ENCODE results near the gene KDM4B. TPM values are rescaled to one million over a fixed set of nuclear protein-coding genes. Genes with fewer than 3 reads are reported as not detected.
"Not testable (repeated sequence)": the region's sequence is repeated elsewhere in the genome, so short reads cannot be mapped to it uniquely, and the experiment has no call there.

Gene KDM4B
- 10 to 100 TPM; 44.9 to 47.0 TPM for total RNA-seq

- Mint-ChIP-seq H3K4me1 (ENCODE audit: low read depth) (peaks cover 38% of the 10 kb centered on the region), H3K4me3 (peak within 1 kb of the TSS; percentile 89), H3K36me3 (ENCODE audit: low read depth) (peaks cover 40% of the 10 kb centered on the region), H3K27ac (peak within 1 kb of the TSS; percentile 87), H3K9me3 (ENCODE audit: insufficient read depth) (no peaks in the 10 kb centered on the region), H3K27me3 (ENCODE audit: low read depth) (no peaks in the 10 kb centered on the region)
- CTCF ChIA-PET: interaction anchor here (0.6 to 1.7 kb wide), 5 partner anchors 10 to 177 kb away, joined by 3 to 6 read pairs (median 4); partner anchors contain the start of gene FEM1A
- ATAC-seq (peak; percentile 96), DNase-seq (peak; percentile 99)
- POLR2A ChIA-PET: interaction anchor here (0.7 to 1.4 kb wide), 5 partner anchors 14 to 105 kb away, joined by 3 to 7 read pairs (median 4); no protein-coding TSS in a partner anchor
These were observed at the start of gene KDM4B for GRCh38 chr19:4968462-4969291. KDM4B (plus strand) TSS chr19:4969113; CDS start chr19:5032891, 63,778 bp downstream.

- ATAC-seq (no peak), DNase-seq (no peak)
- no peaks in the 10 kb centered on the region for H3K9me3 Mint-ChIP-seq (ENCODE audit: insufficient read depth)
- peaks cover 40% of the 10 kb centered on the region for H3K36me3 Mint-ChIP-seq (ENCODE audit: low read depth)
- ChIA-PET POLR2A (no interaction called here), CTCF (no interaction called here)
- no peak overlapping the region for H3K4me3 Mint-ChIP-seq
- H3K4me1 Mint-ChIP-seq (ENCODE audit: low read depth): peaks cover 19% of the 10 kb centered on the region
- no peak overlapping the region for H3K27ac Mint-ChIP-seq
- H3K27me3 Mint-ChIP-seq (ENCODE audit: low read depth): no peaks in the 10 kb centered on the region
These were observed 46.2 kb upstream of the KDM4B start for GRCh38 chr19:4922530-4923275.

- POLR2A ChIA-PET: no interaction called here
- H3K36me3 Mint-ChIP-seq (ENCODE audit: low read depth): peaks cover 39% of the 10 kb centered on the region
These were observed 45.6 kb upstream of the KDM4B start for GRCh38 chr19:4923276-4923747.

GRCh38 chr19:4929186-4929585 lies 39.7 kb upstream of the KDM4B start:
- Mint-ChIP-seq H3K27ac (no peak overlapping the region), H3K9me3 (ENCODE audit: insufficient read depth) (no peaks in the 10 kb centered on the region), H3K4me1 (ENCODE audit: low read depth) (peaks cover 5% of the 10 kb centered on the region), H3K4me3 (no peak overlapping the region), H3K36me3 (ENCODE audit: low read depth) (peaks cover 35% of the 10 kb centered on the region), H3K27me3 (ENCODE audit: low read depth) (no peaks in the 10 kb centered on the region)
- POLR2A ChIA-PET: interaction anchor here (0.8 to 1.2 kb wide), 2 partner anchors 15 to 61 kb away, joined by 3 read pairs; no protein-coding TSS in a partner anchor
- DNase-seq (no peak), ATAC-seq (no peak)
- CTCF ChIA-PET: interaction anchor here (1.0 kb wide), 1 partner anchor 12 kb away, joined by 3 read pairs; no protein-coding TSS in a partner anchor

More at GRCh38 chr19:4923276-4923747, 45.6 kb upstream of the KDM4B start:
- no peaks in the 10 kb centered on the region for H3K9me3 Mint-ChIP-seq (ENCODE audit: insufficient read depth)
- peaks cover 17% of the 10 kb centered on the region for H3K4me1 Mint-ChIP-seq (ENCODE audit: low read depth)
- H3K27ac Mint-ChIP-seq: no peak overlapping the region
- CTCF ChIA-PET: no interaction called here
- no peak for ATAC-seq
- no peak overlapping the region for H3K4me3 Mint-ChIP-seq
- no peaks in the 10 kb centered on the region for H3K27me3 Mint-ChIP-seq (ENCODE audit: low read depth)
- no peak for DNase-seq

GRCh38 chr19:4930664-4931063 lies 38.2 kb upstream of the KDM4B start:
- no peak overlapping the region for H3K4me3 Mint-ChIP-seq
- H3K36me3 Mint-ChIP-seq (ENCODE audit: low read depth): peaks cover 45% of the 10 kb centered on the region
- no peaks in the 10 kb centered on the region for H3K9me3 Mint-ChIP-seq (ENCODE audit: insufficient read depth)
- ATAC-seq (no peak), DNase-seq (no peak)
- H3K27ac Mint-ChIP-seq: no peak overlapping the region
- ChIA-PET CTCF (no interaction called here), POLR2A (interaction anchor here (1.1 kb wide), 1 partner anchor 14 kb away, joined by 5 read pairs; no protein-coding TSS in a partner anchor)
- no peaks in the 10 kb centered on the region for H3K27me3 Mint-ChIP-seq (ENCODE audit: low read depth)
- no peaks in the 10 kb centered on the region for H3K4me1 Mint-ChIP-seq (ENCODE audit: low read depth)

GRCh38 chr19:4932711-4933110 lies 36.2 kb upstream of the KDM4B start:
- H3K9me3 Mint-ChIP-seq (ENCODE audit: insufficient read depth): no peaks in the 10 kb centered on the region
- H3K4me3 Mint-ChIP-seq: no peak overlapping the region
- no peaks in the 10 kb centered on the region for H3K27me3 Mint-ChIP-seq (ENCODE audit: low read depth)
- H3K36me3 Mint-ChIP-seq (ENCODE audit: low read depth): peaks cover 63% of the 10 kb centered on the region
- no peaks in the 10 kb centered on the region for H3K4me1 Mint-ChIP-seq (ENCODE audit: low read depth)
- ChIA-PET POLR2A (no interaction called here), CTCF (no interaction called here)
- no peak overlapping the region for H3K27ac Mint-ChIP-seq
- DNase-seq (no peak), ATAC-seq (no peak)

- ATAC-seq: no peak
These were observed 35.4 kb upstream of the KDM4B start for GRCh38 chr19:4933528-4933927.

GRCh38 chr19:4935444-4935843 lies 33.5 kb upstream of the KDM4B start:
- ATAC-seq (no peak), DNase-seq (no peak)
- Mint-ChIP-seq H3K9me3 (ENCODE audit: insufficient read depth) (no peaks in the 10 kb centered on the region), H3K36me3 (ENCODE audit: low read depth) (peaks cover 65% of the 10 kb centered on the region), H3K27ac (no peak overlapping the region), H3K4me1 (ENCODE audit: low read depth) (no peaks in the 10 kb centered on the region), H3K27me3 (ENCODE audit: low read depth) (no peaks in the 10 kb centered on the region), H3K4me3 (no peak overlapping the region)
- CTCF ChIA-PET: no interaction called here
- POLR2A ChIA-PET: no interaction called here

More at GRCh38 chr19:4933528-4933927, 35.4 kb upstream of the KDM4B start:
- Mint-ChIP-seq H3K9me3 (ENCODE audit: insufficient read depth) (no peaks in the 10 kb centered on the region), H3K27me3 (ENCODE audit: low read depth) (no peaks in the 10 kb centered on the region), H3K36me3 (ENCODE audit: low read depth) (peaks cover 66% of the 10 kb centered on the region), H3K4me1 (ENCODE audit: low read depth) (no peaks in the 10 kb centered on the region), H3K4me3 (no peak overlapping the region), H3K27ac (no peak overlapping the region)
- no peak for DNase-seq
- ChIA-PET CTCF (no interaction called here), POLR2A (no interaction called here)

- Mint-ChIP-seq H3K4me3 (no peak overlapping the region), H3K27me3 (ENCODE audit: low read depth) (no peaks in the 10 kb centered on the region), H3K9me3 (ENCODE audit: insufficient read depth) (no peaks in the 10 kb centered on the region), H3K27ac (no peak overlapping the region), H3K36me3 (ENCODE audit: low read depth) (peaks cover 62% of the 10 kb centered on the region), H3K4me1 (ENCODE audit: low read depth) (no peaks in the 10 kb centered on the region)
- ChIA-PET POLR2A (no interaction called here), CTCF (interaction anchor here (2.1 kb wide), 1 partner anchor 25 kb away, joined by 9 read pairs; no protein-coding TSS in a partner anchor)
- ATAC-seq (no peak), DNase-seq (no peak)
These were observed 31.9 kb upstream of the KDM4B start for GRCh38 chr19:4937060-4937459.

- H3K9me3 Mint-ChIP-seq (ENCODE audit: insufficient read depth): not testable (repeated sequence)
These were observed 30.5 kb upstream of the KDM4B start for GRCh38 chr19:4938461-4938860.

GRCh38 chr19:4939466-4939865 lies 29.4 kb upstream of the KDM4B start:
- no peaks in the 10 kb centered on the region for H3K9me3 Mint-ChIP-seq (ENCODE audit: insufficient read depth)
- DNase-seq: no peak
- ATAC-seq: no peak
- ChIA-PET POLR2A (no interaction called here), CTCF (no interaction called here)
- H3K4me3 Mint-ChIP-seq: no peak overlapping the region
- peaks cover 64% of the 10 kb centered on the region for H3K36me3 Mint-ChIP-seq (ENCODE audit: low read depth)
- no peaks in the 10 kb centered on the region for H3K4me1 Mint-ChIP-seq (ENCODE audit: low read depth)
- H3K27ac Mint-ChIP-seq: no peak overlapping the region
- no peaks in the 10 kb centered on the region for H3K27me3 Mint-ChIP-seq (ENCODE audit: low read depth)

More at GRCh38 chr19:4938461-4938860, 30.5 kb upstream of the KDM4B start:
- ATAC-seq; H3K27ac Mint-ChIP-seq; POLR2A ChIA-PET; H3K27me3 Mint-ChIP-seq (ENCODE audit: low read depth); H3K4me1 Mint-ChIP-seq (ENCODE audit: low read depth); DNase-seq; H3K4me3 Mint-ChIP-seq: not testable (repeated sequence)
- CTCF ChIA-PET: interaction anchor here (2.1 kb wide), 1 partner anchor 26 kb away, joined by 9 read pairs; no protein-coding TSS in a partner anchor
- peaks cover 67% of the 10 kb centered on the region for H3K36me3 Mint-ChIP-seq (ENCODE audit: low read depth)
